ENCODE measurements around the gene GRK5. TPM values are rescaled to one million over a fixed set of nuclear protein-coding genes. Genes with fewer than 3 reads are reported as not detected.

GRK5 gene
- polyA plus RNA-seq, 1 donor from 2014 or later = 34.9 TPM

- H3K4me2 ChIP-seq (ENCODE audit: low read length) = no peak overlapping the region
- TF ChIP-seq RAD21 (conservative IDR thresholded peaks at IDR 0.05) (no peak), POLR2AphosphoS5 (IDR thresholded peaks at IDR 0.05) (no peak), MXI1 (conservative IDR thresholded peaks at IDR 0.05; ENCODE audit: poor library complexity, severe bottlenecking) (no peak), EP300 (conservative IDR thresholded peaks at IDR 0.05; ENCODE audit: poor library complexity, severe bottlenecking) (no peak), CTCF (IDR thresholded peaks at IDR 0.05; ENCODE audit: poor library complexity, severe bottlenecking) (no peak)
- TF ChIP-seq, protein P1, sequence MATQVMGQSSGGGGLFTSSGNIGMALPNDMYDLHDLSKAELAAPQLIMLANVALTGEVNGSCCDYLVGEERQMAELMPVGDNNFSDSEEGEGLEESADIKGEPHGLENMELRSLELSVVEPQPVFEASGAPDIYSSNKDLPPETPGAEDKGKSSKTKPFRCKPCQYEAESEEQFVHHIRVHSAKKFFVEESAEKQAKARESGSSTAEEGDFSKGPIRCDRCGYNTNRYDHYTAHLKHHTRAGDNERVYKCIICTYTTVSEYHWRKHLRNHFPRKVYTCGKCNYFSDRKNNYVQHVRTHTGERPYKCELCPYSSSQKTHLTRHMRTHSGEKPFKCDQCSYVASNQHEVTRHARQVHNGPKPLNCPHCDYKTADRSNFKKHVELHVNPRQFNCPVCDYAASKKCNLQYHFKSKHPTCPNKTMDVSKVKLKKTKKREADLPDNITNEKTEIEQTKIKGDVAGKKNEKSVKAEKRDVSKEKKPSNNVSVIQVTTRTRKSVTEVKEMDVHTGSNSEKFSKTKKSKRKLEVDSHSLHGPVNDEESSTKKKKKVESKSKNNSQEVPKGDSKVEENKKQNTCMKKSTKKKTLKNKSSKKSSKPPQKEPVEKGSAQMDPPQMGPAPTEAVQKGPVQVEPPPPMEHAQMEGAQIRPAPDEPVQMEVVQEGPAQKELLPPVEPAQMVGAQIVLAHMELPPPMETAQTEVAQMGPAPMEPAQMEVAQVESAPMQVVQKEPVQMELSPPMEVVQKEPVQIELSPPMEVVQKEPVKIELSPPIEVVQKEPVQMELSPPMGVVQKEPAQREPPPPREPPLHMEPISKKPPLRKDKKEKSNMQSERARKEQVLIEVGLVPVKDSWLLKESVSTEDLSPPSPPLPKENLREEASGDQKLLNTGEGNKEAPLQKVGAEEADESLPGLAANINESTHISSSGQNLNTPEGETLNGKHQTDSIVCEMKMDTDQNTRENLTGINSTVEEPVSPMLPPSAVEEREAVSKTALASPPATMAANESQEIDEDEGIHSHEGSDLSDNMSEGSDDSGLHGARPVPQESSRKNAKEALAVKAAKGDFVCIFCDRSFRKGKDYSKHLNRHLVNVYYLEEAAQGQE (IDR thresholded peaks at IDR 0.05; ENCODE audit: borderline replicate concordance) = no peak
- no peaks in the 10 kb centered on the region for H4K20me1 ChIP-seq (ENCODE audit: insufficient read depth)
These were observed 46.2 kb downstream of the GRK5 start for GRCh38 chr10:119253433-119254174.

GRCh38 chr10:119254335-119254734, 47.0 kb downstream of the GRK5 start:
- Histone ChIP-seq H3K79me2 (replicated peaks; ENCODE audit: insufficient read depth, low read length) (peaks cover 2% of the 10 kb centered on the region), H3K36me3 (ENCODE audit: insufficient read depth, low read length) (no peaks in the 10 kb centered on the region), H2AFZ (ENCODE audit: low read depth, low read length) (no peak overlapping the region), H3K9me3 (ENCODE audit: low read length) (no peaks in the 10 kb centered on the region), H3F3A (ENCODE audit: insufficient read depth, low read length, poor library complexity, severe bottlenecking) (no peaks in the 10 kb centered on the region), H3K9ac (ENCODE audit: low read length) (no peak overlapping the region), H3K4me3 (ENCODE audit: low read length) (no peak overlapping the region), H3K27ac (ENCODE audit: low read length) (no peak overlapping the region), H3K4me2 (ENCODE audit: low read length) (no peak overlapping the region), H3K9me2 (ENCODE audit: insufficient read depth, low read length) (no peaks in the 10 kb centered on the region), H4K20me1 (ENCODE audit: insufficient read depth) (no peaks in the 10 kb centered on the region), H3K27me3 (ENCODE audit: insufficient read depth, low read depth, low read length) (no peaks in the 10 kb centered on the region)
- TF ChIP-seq EZH2 (IDR thresholded peaks at IDR 0.05; ENCODE audit: borderline replicate concordance, insufficient read depth, low read length, poor library complexity, severe bottlenecking) (no peak), CTCF (IDR thresholded peaks at IDR 0.05; ENCODE audit: poor library complexity, severe bottlenecking) (no peak), TAF1 (IDR thresholded peaks at IDR 0.05; ENCODE audit: low read depth) (no peak), RAD21 (conservative IDR thresholded peaks at IDR 0.05) (no peak), MXI1 (conservative IDR thresholded peaks at IDR 0.05; ENCODE audit: poor library complexity, severe bottlenecking) (no peak), SMC3 (conservative IDR thresholded peaks at IDR 0.05; ENCODE audit: poor library complexity) (no peak)
- TF ChIP-seq, protein P1 (IDR thresholded peaks at IDR 0.05; ENCODE audit: borderline replicate concordance) = no peak

More at GRCh38 chr10:119253433-119254174, 46.2 kb downstream of the GRK5 start:
- Histone ChIP-seq H3K27ac (ENCODE audit: low read length) (no peak overlapping the region), H3K9me3 (ENCODE audit: low read length) (no peaks in the 10 kb centered on the region), H3K9ac (ENCODE audit: low read length) (no peak overlapping the region), H3K79me2 (replicated peaks; ENCODE audit: insufficient read depth, low read length) (no peaks in the 10 kb centered on the region), H3K27me3 (ENCODE audit: insufficient read depth, low read depth, low read length) (no peaks in the 10 kb centered on the region), H3K9me2 (ENCODE audit: insufficient read depth, low read length) (no peaks in the 10 kb centered on the region), H3F3A (ENCODE audit: insufficient read depth, low read length, poor library complexity, severe bottlenecking) (no peaks in the 10 kb centered on the region), H2AFZ (ENCODE audit: low read depth, low read length) (no peak overlapping the region), H3K4me3 (ENCODE audit: low read length) (no peak overlapping the region), H3K36me3 (ENCODE audit: insufficient read depth, low read length) (no peaks in the 10 kb centered on the region)
